ENCODE measurements around the gene HOXB5.

The HOXB5 gene

DNA sequence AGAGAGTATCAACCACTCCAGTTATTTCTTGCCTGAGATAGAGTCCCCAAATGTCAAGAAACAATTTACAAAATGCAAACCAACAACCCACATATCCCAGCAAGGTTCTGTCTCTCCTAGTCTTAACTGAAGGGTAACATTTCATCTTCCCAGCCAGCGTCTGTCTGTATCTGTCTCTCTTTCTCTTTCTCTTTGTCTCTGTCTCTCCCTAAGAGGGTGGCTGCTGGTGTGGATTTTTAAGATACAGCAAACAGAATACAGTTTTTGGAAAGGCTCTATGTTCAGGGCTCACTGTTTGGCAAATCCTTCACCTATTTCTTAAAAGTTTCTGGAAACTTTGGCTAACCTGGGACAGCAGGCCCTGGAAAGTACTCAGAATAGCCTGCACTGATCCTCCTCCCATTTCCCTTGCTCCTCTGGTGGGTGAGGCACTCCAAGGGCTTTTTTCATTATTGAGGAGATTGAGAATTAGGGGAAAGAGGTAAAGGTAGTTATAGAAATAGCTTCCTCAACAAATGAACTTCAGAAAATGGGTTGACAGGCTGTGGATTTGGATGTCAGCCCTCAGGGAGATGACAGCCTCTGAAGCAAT, 21.7 kb downstream of the HOXB5 start:
- no peak for DNase-seq (ENCODE audit: low read depth)

DNA sequence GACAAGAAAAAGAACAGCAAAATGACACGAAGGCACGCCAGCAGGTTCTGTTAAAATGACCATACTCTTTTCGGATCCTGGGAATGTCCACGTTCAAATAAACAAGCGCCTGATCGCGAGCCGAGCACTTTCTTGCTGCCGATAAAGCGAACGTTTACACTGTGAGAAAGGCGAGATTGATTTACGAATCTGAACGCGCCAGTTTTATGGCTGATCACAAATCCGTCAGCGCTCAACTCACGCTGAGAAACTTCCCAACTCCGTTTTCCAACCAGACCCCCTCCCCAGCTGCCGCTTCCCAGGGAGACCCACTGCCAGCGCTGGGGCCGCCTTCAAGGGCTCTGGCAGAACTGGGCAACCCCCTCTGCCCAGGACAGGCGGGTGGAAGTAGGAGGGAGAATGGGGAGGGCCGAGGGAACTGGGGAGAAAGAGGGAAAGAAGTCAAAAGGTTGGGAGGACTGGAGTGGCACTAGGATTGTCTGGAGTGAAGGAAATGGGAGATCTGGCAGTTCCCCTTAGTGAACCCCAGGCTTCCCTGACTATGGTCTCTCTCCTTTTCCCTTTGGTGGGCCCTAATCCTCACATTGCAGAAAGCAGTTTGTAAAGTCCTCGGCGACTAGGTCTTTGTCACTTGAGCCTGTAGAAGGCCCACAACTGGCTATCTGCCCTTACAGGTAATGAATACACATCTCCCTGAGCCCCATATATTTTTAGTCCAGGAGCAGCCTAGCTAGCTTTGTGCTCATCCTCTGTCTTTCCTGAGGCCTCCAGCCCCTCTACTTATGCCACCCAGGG, 22.4 kb downstream of the HOXB5 start:
- DNase-seq (ENCODE audit: low read depth) = no peak

DNA sequence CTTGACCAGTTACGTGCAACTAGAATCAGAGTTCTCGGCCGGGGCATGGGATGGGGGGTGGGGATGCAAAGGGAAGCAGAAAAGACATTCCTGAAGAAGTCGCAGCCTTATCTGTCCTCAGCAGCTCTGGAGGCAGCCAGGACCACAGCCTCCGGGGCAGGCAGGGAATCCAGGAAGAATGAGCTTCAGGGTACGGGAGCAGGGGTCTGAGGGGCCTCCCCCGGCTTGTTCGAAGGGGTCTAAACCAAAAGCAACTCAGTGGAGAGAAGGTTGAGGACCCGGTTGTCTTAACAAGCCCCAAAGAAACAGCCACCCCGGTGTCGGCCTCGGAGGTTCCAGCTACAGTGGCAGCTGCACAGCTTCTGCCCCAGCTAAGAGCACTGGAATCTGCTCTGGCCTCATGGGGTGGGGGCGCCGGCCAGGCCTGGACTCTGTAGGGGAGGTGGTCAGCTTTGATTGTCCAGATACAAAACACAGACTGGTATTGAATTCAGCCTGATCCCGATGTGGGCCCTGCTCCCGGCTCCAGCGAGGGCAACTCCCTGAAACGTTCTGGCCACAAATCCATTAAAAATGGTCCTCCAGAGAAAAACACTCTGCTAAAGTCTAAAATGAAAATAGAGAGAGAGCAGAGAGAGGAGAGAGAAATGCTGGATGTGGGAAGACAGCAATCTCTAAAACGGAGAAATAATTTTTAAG, 23.1 kb downstream of the HOXB5 start:
- DNase-seq (ENCODE audit: low read depth) = no peak

DNA sequence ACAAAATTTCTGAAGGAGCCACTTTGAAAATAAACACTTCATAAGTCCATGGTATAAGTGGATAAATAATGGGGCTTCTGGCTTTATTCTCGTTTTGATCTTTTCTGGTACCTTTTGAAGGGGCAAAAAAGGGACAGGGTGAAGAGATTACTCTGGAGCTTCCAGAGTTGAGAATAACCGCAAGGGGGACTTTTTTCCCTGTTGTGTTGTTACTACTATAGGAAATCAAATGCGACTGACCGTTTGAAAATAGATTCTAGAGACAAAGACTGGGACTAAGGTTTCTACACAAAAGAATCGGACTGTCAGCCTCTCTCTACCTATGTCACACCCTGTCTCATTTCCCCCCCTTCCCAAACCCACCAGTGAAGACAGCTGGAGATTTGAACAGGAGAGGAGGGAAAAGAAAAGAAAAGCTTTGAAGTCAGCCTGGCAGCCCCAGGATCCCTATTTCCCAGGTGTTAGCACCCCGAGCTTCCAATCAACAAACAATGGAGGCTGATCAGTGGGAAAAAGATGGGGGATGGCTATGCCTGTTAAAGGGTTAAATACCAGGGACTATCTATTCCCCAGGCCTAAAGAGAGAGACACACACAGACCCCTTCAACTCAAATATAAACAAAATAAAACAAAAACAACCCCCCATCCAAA, 23.8 kb downstream of the HOXB5 start:
- DNase-seq (ENCODE audit: low read depth) = no peak

DNA sequence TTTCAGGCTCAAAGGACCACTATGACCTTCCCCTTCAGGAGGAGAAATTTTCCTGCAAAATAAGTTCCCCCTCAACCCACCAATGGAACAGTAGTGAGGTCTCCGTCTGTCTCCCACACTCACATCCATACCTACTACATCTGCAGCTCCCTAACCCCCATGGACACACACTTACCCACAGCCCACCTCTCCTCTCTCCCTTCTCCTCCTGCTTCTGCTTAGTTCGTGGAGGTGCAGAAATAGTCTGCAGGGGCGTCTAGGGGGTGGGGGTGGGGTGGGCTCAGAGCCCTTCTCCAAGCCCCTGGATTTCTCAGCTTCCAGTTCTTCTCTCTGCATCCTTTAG, 24.4 kb downstream of the HOXB5 start:
- DNase-seq (ENCODE audit: low read depth) = no peak

DNA sequence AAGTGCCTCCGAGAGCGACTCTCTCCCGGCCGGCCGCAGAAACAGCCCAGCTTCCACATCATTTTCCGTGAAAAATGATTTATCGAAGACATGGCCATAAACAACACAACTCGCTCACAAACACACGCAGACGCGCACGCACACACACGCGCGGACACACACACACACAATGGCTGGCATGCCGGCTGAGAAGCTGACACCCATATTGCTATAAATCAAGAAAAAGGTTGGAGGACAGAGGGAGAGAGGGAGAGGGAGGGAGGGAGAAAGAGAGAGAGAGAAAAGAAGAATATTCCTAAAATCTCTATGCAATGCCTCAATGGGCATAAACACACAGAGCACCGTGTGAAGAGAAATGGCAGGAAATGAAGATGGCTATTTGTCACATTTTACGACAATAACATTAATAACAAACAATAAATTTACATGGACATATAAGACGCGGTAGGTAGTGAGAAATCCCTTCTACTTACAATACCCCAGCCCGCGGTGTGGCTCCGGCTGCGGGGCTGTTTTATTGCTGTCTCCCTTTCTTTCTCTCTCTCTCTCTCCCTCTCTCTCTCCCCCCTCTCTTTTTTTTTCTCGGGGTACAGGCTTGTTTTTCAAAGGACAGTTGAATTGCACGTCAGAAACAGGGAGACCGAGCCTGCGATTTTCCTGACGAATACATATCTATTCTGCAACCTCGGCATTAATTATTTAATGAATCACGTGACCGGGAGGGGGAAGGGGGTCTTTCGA, 24.9 kb downstream of the HOXB5 start:
- no peak for DNase-seq (ENCODE audit: low read depth)

DNA sequence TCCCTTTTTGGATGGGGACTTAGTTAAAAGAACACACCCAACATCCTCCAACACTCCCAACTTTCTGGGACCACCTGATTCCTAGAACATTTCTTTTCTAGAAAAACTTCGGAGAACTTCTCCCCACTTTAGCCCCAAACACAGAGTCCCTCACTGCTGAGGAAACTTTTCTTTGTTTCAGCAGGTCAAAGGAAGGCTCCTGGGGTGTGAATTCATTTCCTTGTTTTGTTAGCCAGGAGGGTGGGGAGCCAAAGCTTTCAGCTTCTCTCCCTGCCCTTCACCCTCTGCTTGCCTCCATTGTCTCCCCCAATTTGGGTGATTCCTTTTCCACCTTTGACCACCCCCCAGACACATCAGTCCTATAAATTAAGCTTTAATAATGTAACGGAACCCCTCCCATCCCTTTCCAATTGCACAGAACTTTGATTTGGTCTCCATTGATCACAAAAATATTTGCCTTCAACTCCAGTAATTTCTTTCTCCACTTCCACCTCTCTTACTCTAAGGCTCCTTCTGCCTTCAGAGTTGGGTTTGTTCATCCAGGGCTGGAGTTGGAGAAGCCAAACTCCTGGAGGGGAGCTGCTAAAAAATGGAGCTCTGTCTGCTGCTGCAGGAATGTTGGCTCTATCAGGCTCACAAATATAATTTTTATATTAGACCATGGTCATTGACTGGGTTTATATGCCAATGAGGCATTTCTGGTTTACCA, 25.8 kb downstream of the HOXB5 start:
- no peak for DNase-seq (ENCODE audit: low read depth)

DNA sequence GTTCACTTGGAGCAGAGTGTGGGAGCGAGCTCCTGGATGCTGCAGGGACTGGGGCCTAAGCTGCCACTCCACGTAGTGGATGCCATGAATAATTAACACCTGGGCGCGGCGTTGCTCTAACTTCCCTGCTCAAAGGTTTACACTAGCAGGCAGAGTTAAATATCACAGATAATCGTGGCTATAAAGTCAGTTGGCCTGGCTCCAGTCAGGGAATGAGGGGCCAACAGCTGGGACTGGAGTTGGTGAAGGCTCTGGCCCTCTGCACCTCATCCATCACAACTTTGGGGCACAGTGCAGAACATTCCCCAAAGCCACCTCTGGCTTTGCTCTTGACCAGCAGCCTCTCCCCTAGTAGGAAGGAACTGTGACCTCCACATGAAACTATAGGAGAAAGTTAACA, 26.4 kb downstream of the HOXB5 start:
- no peak for DNase-seq (ENCODE audit: low read depth)

DNA sequence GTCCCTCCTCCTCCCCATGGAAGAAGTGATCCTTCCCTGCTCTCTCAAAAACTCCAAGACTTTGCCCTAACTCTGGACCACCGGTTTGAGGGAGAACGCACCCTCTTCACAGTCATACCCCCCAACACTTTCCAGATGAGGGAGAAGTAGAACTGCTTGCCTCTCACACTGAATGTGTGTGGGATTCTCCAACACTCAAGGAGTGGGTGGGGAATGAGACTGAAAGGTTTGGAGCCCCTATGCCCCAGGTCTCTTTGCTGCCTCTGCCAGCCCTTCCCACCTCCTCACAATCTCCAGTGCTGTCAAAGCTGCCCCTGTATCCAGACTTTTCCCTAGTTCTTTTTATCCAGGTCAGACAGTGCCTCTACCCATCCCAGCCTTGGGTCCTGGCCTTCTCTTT, 26.9 kb downstream of the HOXB5 start:
- DNase-seq (ENCODE audit: low read depth) = no peak

DNA sequence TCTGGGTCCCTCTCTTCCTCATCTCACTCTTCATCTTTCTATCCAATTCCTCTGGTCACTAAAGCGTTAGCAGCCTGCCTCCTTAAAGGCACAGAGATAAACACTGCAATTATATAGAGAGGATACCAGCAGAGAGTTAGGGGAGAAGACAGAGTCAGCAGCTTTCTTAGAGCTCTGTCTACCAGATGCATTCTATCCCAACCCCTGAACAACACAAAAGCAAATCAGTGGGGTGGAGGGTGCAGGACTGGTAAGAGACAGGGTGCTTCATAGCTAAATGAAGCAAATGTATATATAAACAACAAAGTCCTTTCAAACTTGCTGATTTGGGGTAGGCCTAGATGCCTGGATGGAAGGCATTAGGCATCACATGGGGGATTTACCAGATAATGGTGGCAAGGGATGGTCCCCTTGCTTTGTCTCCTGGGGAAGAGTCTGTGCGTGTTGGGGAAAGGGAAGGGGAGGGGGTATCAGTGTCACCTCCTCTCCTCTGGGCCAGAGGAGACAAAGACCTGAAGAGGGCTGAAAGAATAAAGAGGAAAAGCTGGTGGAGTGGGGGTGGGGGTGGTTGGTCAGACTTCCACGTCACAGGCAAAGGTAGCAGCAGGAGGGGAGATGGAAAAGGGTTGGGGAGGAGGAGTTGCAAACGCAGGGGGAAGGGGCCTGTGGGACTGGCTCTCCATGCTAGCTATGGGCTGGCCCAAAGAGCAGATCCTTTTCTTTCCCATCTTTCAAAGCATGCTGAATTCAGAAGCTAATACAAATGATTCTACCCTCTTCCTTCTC, 27.5 kb downstream of the HOXB5 start:
- DNase-seq (ENCODE audit: low read depth) = no peak

DNA sequence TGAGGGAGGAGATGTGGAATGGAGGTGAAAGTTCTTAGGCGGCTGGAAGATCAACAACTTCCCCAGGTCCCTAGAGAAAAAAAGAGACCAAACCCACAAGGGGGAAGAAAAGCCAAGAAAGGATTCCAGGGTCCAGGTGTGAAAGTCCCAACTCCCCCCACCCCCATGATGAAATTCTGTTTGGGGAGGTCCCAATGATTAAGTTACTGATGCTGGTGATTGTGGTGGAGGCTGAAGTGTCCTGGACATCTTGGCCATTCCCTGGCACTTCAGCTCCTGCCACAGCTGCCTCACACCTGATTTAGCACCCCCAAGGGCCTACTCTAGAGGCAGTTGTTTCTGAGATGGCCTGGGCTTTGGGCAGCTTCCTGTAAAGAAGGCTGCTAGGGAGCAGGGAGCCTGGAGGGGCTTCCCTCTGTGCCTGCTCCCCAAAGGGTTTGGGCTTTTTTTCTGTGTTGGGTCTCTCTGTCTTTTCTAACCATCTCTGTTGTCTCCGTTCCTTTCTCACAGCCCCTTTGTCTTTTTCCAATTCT, 28.5 kb downstream of the HOXB5 start:
- DNase-seq (ENCODE audit: low read depth) = no peak

DNA sequence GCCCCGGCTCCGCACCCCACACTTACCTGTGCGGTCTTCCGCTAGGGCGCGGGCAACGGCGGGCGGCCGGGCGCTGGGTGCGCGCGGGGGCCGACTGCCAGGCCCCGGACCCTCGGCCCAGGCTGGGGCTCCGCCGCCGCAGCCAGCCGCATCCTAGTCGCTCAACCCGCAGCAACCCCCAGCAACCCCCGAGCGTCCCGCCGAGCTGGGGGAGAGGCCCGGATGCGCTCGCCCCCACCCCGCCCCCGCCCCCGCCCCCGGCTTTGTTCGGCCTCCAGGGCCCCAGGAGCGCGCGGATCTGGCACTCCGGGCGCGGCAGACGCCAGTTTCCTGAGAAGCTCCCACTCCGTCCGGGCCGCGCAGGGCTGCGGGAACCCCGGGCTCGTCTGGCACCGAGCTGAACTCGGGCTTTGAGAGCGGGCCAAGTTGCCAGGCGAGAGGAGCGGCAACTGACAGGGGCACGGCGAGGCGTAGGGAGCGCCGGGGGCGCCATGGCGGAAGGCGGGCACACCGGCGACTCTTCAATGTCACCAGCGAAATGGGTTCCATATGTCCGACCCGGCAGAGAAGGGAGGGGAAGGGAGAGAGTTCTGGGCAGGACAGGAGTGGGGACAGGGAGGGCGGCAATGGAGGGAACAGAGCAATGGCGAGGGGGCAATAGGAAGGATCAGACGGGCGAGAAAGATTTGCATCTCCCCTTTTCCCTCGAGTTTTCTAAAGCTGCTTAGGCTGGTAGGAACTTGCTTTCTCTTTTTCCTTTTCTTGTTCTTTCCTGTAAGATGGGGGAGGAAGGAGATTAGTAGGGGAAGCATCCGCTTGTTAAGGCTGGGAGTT, 29.2 kb downstream of the HOXB5 start:
- DNase-seq (ENCODE audit: low read depth) = no peak

DNA sequence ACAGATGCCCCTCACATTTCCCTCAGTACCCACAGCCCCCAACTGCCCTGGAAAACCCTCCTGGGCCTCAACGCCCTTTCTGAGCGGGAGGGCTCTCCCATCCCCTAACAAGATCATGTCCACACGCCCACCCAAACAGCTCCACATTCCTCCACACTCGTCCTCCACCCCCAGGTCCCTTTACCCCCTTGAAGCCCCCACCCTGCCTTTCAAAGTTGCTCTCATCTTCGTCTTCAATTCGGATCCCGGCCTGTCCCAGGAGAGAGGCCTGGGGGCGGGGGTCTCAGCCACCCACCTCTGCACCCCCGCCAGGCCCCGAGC, 29.8 kb downstream of the HOXB5 start:
- no peak for DNase-seq (ENCODE audit: low read depth)

DNA sequence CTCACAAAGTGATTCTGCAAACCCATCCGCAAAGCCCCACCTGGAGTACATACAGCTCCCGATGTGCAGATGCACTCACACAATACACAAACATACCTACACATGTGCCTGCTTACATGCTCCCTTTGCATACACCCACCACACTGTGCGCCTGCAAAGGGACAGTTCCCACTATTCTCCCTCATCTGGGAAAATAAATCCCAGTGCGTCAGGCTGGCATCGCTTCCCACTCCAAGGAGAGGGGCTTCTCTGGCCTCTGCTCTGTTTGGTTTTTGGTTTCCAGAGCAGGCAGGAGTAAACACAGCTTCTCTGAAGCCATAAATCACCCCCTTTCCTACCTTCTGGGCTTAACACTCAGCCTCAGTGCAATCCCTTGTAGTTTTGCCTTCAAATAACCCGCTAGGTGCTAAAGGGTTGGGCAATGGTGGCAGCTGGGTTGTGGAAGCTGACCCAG, 30.2 kb downstream of the HOXB5 start:
- DNase-seq (ENCODE audit: low read depth) = no peak

DNA sequence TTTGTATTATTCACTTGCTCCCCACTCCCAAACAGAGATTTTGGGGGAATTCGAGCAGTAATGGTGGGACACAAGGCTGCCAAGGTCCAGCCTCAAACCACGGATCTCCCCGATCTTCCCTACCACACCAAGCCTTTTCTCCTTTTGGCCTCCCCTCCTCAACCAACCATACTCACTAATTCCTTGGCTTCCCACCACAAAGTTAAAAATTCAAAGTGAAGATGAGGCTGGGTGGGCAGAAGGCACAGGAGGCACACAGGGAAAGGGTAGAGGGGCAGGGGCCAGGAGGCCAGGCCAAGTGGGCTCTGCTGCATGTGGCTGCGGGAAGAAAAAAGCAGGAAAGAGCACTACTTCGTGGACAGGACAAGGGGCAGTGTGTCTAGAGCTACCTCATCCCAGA, 30.6 kb downstream of the HOXB5 start:
- no peak for DNase-seq (ENCODE audit: low read depth)

DNA sequence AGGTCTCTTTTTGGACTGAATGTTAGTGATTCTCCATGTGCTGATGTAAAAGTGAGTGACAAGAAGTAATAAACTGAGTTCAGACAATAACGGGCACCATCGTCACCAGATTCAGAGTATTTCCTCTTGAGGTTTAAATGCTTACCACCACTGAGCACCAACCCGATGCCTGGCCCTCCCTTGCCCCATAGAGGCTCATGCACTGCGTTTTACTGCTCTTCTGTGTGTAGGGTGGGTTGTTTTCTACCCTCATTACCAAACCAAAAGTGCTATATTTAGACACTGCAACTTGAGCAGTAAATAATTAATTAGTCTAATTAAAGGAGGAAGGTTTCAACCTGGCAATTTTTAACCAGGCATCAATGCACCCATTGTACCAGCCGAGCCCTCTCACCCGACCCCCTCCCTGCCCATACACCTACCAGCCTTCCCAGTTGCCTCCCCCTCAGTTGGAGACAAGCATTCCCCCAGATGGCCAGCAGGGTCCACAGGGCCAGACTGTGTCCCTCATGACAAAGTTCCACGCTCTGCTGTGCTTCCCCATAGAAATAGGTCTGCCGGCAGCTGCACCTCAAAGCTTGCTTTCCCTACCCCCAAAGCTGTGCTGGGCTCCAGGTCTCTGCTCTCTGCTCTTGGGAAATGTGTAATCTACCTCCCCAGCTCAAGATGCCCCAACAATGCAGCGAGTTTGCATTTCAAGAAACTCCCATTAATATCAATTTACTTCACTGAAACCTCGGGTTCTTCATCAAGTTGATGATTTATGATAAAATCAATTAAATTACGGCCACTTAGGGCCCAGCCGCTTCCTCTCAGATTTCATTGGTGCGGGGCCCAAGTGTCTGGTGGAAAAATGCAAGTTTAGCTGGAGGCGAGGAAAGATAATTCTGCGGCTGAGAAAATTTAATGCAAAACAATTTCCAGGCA, 31.4 kb downstream of the HOXB5 start:
- no peak for DNase-seq (ENCODE audit: low read depth)

DNA sequence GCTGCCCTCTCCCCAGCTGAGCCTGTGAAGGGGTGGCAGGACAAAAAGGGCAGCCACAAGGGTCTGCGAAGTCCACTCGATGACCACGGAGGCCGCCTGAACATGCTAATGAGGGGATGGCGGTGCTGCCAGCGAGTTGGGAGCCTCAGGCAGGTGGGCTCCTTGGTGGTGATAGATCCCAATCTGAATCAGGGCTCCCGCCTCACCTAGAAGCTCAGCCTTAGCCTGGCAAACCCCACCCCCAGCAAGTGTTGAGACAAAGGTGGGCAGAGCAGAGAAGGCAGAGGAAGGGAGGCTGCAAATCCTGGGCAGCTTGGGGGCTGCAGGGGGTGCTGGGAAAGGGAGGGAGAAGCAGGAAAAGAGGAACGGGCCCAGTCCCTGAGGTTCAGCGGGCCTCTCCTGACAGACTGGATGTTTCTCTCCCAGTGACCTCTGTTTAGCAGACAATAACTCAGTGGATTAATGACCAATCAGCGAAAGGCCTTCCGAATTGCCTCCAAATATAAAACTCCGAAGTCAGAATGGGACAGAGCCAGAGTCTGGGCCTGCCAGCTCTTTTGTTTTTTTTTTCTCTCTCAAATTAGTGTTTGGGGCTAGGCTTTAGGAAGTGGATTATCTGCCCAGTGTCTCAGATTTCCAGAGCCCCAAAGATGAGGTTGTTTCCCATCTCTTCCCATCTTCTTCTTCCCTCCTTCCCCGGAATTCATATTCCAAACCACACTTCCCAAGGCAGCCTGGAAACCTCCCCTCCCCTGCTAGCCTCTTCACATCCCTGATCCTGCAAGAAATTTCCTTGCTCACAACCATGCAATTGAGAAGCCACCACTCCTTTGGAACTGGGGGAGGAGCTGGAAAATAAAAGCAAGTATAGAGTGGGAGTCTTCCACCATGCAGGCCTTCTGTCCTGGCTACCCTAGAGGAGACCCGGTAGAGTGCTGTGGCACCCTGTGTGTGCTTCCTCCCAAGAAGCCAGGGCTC, 33.5 kb downstream of the HOXB5 start:
- DNase-seq (ENCODE audit: low read depth) = no peak

All from T-helper 22 cell (primary cell).